ENCODE results near the gene TYMS. TPM values are rescaled to one million over a fixed set of nuclear protein-coding genes. Genes with fewer than 3 reads are reported as not detected.

The TYMS gene
- 10 to 100 TPM in 2 of 3 donors, 1 to 10 TPM in 1; 7.2 to 42.1 (median 16.3) TPM for total RNA-seq
- long read RNA-seq, donor 1, transcript TYMS-203 (7 exons, 1,662 nt): major isoform, 5 of 6 reads
- long read RNA-seq, donor 1, partial matches to known transcripts: 1 of 6 reads
- long read RNA-seq, donor 1, other reads (novel, unspliced or antisense): 0 of 6 reads
- long read RNA-seq, donor 2, transcript TYMS-203 (7 exons, 1,662 nt): major isoform, 19 of 21 reads
- long read RNA-seq, donor 2, partial matches to known transcripts: 1 of 21 reads
- long read RNA-seq, donor 2, other reads (novel, unspliced or antisense): 1 of 21 reads

GRCh38 chr18:657311-658000, at the start of gene TYMS:
TSS of gene TYMS (plus strand) at chr18:657653. CDS start at chr18:657743, 90 bp downstream.
- TF ChIP-seq, protein P1, sequence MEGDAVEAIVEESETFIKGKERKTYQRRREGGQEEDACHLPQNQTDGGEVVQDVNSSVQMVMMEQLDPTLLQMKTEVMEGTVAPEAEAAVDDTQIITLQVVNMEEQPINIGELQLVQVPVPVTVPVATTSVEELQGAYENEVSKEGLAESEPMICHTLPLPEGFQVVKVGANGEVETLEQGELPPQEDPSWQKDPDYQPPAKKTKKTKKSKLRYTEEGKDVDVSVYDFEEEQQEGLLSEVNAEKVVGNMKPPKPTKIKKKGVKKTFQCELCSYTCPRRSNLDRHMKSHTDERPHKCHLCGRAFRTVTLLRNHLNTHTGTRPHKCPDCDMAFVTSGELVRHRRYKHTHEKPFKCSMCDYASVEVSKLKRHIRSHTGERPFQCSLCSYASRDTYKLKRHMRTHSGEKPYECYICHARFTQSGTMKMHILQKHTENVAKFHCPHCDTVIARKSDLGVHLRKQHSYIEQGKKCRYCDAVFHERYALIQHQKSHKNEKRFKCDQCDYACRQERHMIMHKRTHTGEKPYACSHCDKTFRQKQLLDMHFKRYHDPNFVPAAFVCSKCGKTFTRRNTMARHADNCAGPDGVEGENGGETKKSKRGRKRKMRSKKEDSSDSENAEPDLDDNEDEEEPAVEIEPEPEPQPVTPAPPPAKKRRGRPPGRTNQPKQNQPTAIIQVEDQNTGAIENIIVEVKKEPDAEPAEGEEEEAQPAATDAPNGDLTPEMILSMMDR (IDR thresholded peaks at IDR 0.05): no peak
- peak; percentile 82 for ATAC-seq
- intact Hi-C loops (cut with DNase I, micrococcal nuclease): no loop called here
- H3K9me3 ChIP-seq: no peaks in the 10 kb centered on the region
- no peaks in the 10 kb centered on the region for H3K4me1 ChIP-seq (ENCODE audit: low read depth)
- H3K36me3 ChIP-seq (ENCODE audit: low read depth): no peaks in the 10 kb centered on the region
- DNase-seq: peak; percentile 75 to 84 (median 75)
- peak within 1 kb of the TSS; percentile 48 for H3K4me3 ChIP-seq

GRCh38 chr18:607930-608329, 49.5 kb upstream of the TYMS start:
- H3K36me3 ChIP-seq (ENCODE audit: low read depth): no peaks in the 10 kb centered on the region
- ATAC-seq: no peak

GRCh38 chr18:610214-610928, 47.1 kb upstream of the TYMS start:
- Histone ChIP-seq H3K9me3 (no peaks in the 10 kb centered on the region), H3K4me3 (no peak overlapping the region), H3K4me1 (ENCODE audit: low read depth) (no peaks in the 10 kb centered on the region), H3K36me3 (ENCODE audit: low read depth) (no peaks in the 10 kb centered on the region)
- ATAC-seq: no peak
- intact Hi-C loops (cut with DNase I, micrococcal nuclease): loop anchor here (10.0 kb wide), 2 partner anchors 316 to 326 kb away; no protein-coding TSS in a partner anchor
- TF ChIP-seq, protein P1 (IDR thresholded peaks at IDR 0.05): no peak
- no peak for DNase-seq

More at GRCh38 chr18:607930-608329, 49.5 kb upstream of the TYMS start:
- no peak for DNase-seq
- Histone ChIP-seq H3K4me3 (no peak overlapping the region), H3K4me1 (ENCODE audit: low read depth) (no peaks in the 10 kb centered on the region), H3K9me3 (no peaks in the 10 kb centered on the region)
- intact Hi-C loops (cut with DNase I, micrococcal nuclease): no loop called here
- TF ChIP-seq, protein P1 (IDR thresholded peaks at IDR 0.05): no peak

GRCh38 chr18:612156-612555, 45.3 kb upstream of the TYMS start:
- intact Hi-C loops (cut with DNase I, micrococcal nuclease): loop anchor here (10.0 kb wide), 2 partner anchors 317 to 327 kb away; no protein-coding TSS in a partner anchor
- no peaks in the 10 kb centered on the region for H3K4me1 ChIP-seq (ENCODE audit: low read depth)
- H3K4me3 ChIP-seq: no peak overlapping the region
- no peak for DNase-seq
- H3K9me3 ChIP-seq: no peaks in the 10 kb centered on the region
- no peak for ATAC-seq
- H3K36me3 ChIP-seq (ENCODE audit: low read depth): no peaks in the 10 kb centered on the region
- TF ChIP-seq, protein P1 (IDR thresholded peaks at IDR 0.05): no peak

DNA sequence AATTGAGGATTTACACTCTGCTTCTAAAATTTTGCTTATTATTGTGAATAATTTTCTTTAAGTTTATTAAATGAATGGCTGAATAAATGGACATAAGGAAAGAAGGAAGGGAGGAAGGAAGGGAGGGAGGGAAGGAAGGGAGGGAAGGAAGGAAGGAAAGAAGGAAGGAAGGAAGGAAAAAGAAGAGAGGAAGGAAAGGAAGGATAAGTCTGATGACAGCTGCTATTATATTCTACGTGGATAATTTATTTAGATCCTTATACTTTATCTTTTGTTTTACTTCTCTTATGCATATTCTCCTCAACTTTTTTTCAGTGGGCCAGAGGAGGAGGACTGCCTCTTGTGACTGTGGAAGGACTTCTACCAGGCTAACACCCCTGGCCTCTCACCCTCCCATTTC, 43.3 kb upstream of the TYMS start:
- ATAC-seq (no peak), DNase-seq (no peak)
- intact Hi-C loops (cut with DNase I, micrococcal nuclease): loop anchor here (10.0 kb wide), 2 partner anchors 319 to 329 kb away; no protein-coding TSS in a partner anchor
- no peaks in the 10 kb centered on the region for H3K4me1 ChIP-seq (ENCODE audit: low read depth)
- H3K4me3 ChIP-seq: no peak overlapping the region
- H3K36me3 ChIP-seq (ENCODE audit: low read depth): no peaks in the 10 kb centered on the region
- TF ChIP-seq, protein P1 (IDR thresholded peaks at IDR 0.05): no peak
- no peaks in the 10 kb centered on the region for H3K9me3 ChIP-seq
